Kidney tubule cell (primary cell): ENCODE measurements around the gene UNC13B.
A peak's percentile ranks its signal among the peaks of the same experiment; 100 is the strongest.
"Not testable (repeated sequence)": the region's sequence is repeated elsewhere in the genome, so short reads cannot be mapped to it uniquely, and the experiment has no call there.

Experiments
- DNase-seq: peaks from one replicate; pipeline ENCODE4 v3.0.0-alpha.2; 2018; ENCODE audit warnings: low spot score

The UNC13B gene

GRCh38 chr9:35380039-35380438 is 218.2 kb downstream of the UNC13B start:
- no peak for DNase-seq

GRCh38 chr9:35380619-35381018 is 218.8 kb downstream of the UNC13B start:
- no peak for DNase-seq

GRCh38 chr9:35385042-35385441 is 223.2 kb downstream of the UNC13B start:
- peak; percentile 20 for DNase-seq

DNA sequence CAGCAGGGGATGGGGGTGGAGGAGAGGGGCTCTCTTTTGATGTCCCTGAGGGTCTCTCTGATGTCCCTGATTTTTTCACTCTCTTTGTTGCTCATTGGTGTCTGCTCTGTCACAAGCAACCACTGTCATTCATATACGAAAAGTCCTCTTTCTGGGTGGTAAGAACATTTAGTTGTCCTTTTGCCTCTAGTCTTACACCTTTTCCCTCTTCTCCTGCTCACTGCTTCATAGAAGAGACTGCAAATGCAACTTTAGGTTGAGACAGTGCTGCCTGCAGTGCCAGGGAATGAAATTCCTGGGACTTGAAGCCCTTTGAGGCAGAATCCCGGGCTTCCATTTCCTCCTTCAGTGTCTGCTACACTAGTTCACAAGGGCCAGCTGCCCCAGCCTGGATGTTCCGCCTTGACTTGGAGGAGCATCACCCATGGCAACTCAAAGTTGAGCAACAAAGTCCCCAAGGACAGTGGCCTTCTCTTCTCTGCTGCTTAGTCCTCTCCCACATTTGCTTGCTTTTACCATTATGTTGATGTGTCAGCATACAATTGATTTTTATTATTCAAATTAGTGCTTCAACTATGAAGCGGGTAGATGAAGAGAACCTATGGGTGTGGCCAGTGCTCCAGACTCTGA is 233.4 kb downstream of the UNC13B start:
- DNase-seq: no peak

DNA sequence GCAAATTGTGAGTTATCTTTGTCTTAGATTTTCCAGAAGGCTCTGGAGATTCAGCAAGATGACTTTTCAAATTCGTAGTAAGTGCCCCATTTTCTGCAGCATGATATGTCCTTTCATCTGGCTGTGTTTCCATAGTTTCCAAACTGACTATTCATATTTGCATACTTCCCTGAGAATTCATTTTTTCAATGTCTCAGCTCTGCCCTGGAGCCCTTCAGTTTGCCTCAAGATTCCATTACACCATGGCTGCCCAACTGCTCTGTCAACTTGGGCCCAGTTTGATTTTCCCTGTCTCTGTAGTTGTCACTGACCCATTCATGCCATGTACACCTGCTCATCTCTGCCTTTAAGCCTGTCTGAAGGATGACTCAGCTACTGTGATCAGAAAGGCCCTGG is 233.9 kb downstream of the UNC13B start:
- no peak for DNase-seq

DNA sequence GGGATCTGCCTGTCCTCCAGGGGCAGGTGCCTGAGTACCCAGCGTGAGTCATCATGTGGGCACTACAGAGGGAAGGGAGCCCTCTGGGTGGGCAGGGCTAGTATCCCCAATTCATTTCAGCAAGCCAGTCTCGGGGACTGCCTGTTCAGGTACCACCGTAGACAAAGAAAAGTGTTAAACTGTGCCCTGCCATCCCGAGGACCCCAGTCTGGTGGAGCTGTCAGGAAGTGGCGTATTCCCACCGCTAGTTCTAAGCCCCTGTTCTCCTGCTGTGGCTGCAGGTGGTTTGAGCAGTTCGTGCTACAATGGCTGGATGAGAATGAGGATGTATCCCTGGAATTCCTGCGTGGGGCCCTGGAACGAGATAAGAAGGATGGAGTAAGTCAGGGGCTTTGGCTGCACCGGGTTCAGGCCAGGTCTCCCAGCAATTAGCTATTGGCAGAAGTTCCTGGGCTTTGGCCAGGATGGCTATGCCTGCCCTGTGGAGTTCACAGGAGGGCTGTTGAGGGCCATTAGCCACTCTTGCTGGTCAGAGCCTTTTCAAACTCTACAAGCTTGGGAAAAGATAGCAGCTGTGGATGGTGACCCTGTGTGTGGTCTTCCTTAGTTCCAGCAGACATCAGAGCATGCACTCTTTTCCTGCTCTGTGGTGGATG is 234.9 kb downstream of the UNC13B start:
- no peak for DNase-seq

DNA sequence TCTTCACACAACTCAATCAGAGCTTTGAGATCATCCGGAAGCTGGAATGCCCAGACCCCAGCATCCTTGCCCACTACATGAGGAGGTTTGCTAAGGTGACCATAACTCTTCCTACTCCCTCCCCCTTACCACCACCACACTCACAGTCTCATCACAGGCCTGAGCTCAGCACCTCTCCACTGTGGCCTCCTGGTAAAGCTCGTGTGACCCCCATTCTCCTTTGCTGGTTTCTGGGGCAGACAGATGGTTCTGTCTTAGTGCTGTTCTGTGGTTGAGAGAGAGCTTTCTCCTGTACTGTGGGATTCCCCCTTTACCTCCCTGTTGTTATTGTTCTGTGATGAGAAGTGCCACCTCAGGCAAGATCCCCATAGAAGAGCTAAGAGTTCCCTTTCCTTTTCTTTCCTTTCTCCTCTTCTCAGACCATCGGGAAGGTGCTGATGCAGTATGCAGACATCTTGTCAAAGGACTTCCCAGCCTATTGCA is 235.4 kb downstream of the UNC13B start:
- no peak for DNase-seq

DNA sequence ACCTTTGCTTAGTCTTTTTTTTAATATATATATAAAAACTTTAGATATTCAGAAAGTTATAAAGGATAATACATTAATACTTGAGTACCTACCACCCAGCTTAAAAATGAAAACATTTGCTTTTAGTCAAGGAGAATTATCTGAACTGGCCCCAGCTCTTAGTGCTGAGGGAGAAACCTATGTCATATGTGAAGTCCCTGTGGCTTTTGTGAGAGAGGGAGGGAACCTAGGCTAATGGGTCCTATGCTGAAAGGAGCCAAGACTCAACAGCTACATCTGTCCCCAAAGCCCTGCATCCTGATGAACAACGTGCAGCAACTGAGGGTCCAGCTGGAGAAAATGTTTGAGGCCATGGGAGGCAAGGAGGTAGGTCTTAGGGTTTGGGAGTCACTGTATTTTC is 236.1 kb downstream of the UNC13B start:
- no peak for DNase-seq

DNA sequence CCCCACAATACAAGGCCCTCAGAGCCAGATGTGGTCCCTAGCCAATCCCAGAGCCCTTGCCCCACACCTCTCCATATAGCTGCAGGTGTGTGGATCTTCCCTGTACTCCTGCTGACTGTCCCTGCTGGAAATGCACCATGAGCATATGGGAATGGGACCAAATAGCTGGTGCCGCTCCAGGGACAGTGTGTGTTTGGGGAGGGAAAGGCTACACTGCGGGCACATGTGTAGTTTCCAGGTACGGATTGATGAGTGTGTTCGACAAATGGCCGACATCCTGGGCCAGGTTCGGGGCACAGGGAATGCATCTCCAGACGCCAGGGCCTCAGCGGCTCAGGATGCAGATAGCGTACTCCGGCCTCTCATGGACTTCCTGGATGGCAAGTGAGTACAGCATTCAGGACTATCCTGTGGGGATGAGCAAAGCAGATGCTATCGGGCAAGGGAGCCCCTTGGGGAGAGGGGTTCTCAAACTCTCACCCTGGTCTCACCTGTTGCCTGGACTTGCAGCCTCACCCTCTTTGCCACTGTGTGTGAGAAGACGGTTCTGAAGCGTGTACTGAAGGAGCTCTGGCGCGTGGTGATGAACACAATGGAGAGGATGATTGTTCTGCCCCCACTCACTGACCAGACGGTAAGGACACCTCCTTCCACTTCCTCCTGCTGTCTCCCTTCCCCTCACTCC is 237.0 kb downstream of the UNC13B start:
- no peak for DNase-seq

GRCh38 chr9:35404865-35405264 is 243.1 kb downstream of the UNC13B start:
- no peak for DNase-seq

GRCh38 chr9:35406183-35406959 is 244.6 kb downstream of the UNC13B start:
- no peak for DNase-seq

DNA sequence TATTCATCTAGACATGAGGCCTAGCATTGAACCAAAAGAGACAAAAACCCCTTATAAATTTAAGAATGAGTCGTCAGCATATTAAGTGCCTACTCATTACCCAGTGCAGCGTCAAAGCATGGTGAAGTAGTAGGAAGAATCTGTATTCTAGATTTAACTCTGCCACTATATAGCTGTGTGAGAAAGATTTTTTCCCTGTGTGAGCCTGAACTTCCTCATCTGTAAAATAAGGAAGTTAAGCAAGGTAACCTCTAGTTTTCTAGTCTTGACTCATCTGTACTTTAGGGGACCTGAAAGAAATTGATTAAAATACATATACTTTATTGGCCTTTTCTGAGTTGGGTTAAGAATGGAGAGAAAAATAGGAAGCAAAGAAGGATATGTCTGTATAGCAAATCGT is 246.0 kb downstream of the UNC13B start:
- DNase-seq: no peak

DNA sequence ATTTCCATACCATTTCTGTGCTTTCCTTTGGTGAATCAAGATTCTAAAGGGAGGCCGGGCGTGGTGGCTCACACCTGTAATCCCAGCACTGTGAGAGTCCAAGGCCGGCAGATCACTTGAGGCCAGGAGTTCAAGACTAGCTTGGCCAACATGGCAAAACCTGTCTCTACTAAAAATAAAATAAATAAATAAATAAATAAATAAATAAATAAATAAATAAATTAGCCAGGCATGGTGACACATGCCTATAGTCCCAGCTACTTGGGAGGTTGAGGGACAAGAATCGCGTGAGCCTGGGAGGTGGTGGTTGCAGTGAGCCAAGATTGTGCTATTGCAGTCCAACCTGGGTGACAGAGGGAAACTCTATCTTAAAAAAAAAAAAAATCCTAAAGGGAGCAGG is 247.6 kb downstream of the UNC13B start:
- DNase-seq: not testable (repeated sequence)

GRCh38 chr9:35414889-35415288 is 253.1 kb downstream of the UNC13B start:
- DNase-seq: no peak

- DNase-seq: no peak
These were observed 253.7 kb downstream of the UNC13B start for GRCh38 chr9:35415402-35416097.

GRCh38 chr9:35416098-35416427 is 254.3 kb downstream of the UNC13B start:
- no peak for DNase-seq

- DNase-seq: no peak
These were observed 260.5 kb downstream of the UNC13B start for GRCh38 chr9:35422346-35422745.

DNA sequence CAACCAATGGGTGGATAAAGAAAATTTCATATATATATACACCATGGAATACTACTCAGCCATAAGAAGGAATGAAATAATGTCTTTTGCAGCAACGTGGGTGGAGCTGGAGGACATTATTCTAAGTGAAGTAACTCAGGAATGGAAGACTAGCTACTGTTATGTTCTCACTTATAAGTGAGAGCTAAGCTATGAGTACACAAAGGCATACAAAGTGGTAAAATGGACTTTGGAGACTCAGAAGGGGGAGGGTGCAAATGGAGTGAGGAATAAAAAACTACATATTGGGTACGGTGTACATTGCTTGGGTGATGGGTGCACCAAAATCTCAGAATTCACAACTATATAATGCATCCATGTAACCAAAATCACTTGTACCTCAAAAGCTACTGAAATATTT is 260.9 kb downstream of the UNC13B start:
- no peak for DNase-seq

DNA sequence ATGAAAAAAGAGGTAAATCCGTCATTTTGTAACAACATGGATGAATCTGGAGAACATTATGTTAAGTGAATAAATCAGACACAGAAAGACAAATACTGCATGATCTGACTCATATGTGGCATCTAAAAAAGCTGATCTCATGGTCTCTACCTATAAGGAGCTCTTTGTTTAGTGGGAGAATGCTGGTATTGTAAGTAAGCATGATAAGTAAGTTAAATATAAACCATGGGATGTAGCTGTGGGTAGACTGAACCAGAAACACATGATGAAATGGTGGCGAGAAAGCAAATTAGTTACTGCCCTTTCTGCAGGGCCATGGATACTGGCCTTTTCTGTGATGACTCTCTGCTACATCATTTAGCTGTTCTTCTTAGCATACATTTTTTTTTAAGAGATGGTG is 261.7 kb downstream of the UNC13B start:
- peak; percentile 96 for DNase-seq

DNA sequence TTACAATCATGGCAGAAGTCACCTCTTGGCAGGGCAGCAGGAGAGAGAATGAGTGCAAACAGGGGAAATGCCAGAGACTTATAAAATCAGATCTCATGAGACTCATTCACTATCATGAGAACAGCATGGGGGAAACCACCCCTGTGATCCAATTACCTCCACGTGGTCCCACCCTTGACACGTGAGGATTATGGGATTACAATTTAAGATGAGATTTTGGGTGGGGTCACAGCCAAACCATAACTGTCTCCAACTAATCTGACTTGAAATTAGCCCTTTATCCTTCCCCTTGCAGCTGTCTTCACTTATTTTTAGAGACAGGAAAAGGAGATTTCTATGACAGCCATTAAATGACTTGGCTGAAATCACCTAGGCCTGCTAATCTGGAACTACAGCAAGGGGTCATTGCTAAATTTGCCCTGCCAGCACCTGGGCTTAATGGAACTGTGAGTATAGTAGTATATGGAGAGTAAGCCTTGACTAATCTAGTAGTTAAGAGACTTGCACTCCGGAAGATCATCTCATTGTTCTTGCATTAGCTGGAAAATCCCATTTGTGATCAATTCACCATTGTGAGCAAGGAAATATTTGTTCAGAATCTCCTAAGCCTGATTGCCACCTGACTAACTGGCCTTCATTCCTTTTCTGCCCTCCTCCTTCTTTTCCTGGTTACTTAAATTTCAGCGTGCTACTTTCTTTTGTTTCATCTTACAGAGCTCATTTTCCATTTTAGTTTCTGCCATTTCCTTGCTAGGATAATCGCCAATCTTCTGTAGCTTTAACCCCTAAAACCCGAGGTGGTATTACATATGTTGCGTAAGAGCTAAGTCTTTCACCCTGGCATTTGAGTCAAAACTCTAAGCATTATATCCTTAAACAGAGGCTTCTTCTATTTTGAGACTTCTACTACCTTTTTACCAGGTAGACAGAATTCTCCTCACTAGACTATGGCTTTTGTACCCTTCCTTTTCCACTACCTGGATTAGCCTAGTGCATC is 262.8 kb downstream of the UNC13B start:
- DNase-seq: no peak

- peak; percentile 7 for DNase-seq
These were observed 264.8 kb downstream of the UNC13B start for GRCh38 chr9:35426627-35427026.
